Rectal smooth muscle tissue (tissue), 1 donor: ENCODE data around the gene SYPL2.

Experiments
- H3K27ac ChIP-seq: one replicate; pipeline ENCODE4 v1.7.0; 2013; ENCODE audit warnings: low read depth, low read length, inconsistent platforms
- H3K27me3 ChIP-seq: one replicate; pipeline ENCODE4 v1.7.0; 2013; ENCODE audit warnings: low read length; ENCODE audit not compliant: control insufficient read depth, insufficient read depth
- H3K36me3 ChIP-seq: one replicate; pipeline ENCODE4 v1.7.0; 2013; ENCODE audit warnings: low read length; ENCODE audit not compliant: control insufficient read depth, insufficient read depth
- H3K4me1 ChIP-seq: one replicate; pipeline ENCODE4 v1.7.0; 2013; ENCODE audit warnings: low read length; ENCODE audit not compliant: control insufficient read depth, insufficient read depth
- H3K4me3 ChIP-seq: one replicate; pipeline ENCODE4 v1.7.0; 2013; ENCODE audit warnings: low read length
- H3K9ac ChIP-seq: one replicate; pipeline ENCODE4 v1.7.0; 2013; ENCODE audit warnings: low read length

The SYPL2 gene

DNA sequence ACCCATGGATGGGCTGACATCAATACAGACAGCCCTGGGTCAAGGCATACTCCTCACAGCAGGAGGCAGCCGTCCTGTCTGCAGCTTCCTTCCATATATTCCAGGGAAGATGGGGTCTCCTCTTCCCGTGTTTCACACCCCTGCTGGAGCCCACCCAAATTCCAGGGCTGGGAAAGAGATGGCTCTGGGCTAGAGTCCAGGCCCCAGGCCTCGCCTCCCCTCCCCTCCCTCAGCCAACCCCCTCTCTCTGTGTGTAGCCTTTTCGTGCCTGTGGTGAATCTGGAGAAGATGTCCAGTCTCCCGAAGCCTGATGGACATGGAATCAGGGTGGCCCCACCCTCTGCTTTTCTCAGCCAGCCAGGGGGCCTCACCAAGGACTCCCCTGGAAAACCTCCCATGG, 20.9 kb downstream of the SYPL2 start:
- Histone ChIP-seq H3K4me3 (no peak overlapping the region), H3K27ac (no peak overlapping the region), H3K36me3 (no peaks in the 10 kb centered on the region), H3K4me1 (peaks cover 9% of the 10 kb centered on the region), H3K9ac (no peak overlapping the region), H3K27me3 (no peaks in the 10 kb centered on the region)

DNA sequence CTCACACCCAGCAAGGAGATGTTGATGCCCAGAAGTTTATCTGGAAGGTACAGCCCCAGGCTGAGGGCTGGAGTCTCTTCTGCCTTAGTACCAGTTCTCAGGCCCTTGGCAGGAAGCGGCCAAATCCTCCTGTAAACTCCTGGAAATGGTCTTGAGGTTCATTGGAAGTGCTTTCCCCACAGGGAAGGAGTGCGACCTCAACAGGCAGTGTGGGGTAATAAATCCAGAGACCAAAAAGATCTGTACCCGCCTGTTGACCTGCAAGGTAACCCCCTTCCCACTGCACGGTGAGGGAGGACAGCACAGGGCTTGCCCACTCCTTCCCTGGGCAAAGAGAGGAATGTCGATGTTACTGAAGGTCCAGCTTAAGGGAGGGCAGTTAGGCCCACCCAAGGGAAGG, 21.9 kb downstream of the SYPL2 start:
- no peak overlapping the region for H3K9ac ChIP-seq
- H3K27me3 ChIP-seq: no peaks in the 10 kb centered on the region
- H3K36me3 ChIP-seq: no peaks in the 10 kb centered on the region
- H3K4me1 ChIP-seq: peaks cover 6% of the 10 kb centered on the region
- H3K27ac ChIP-seq: no peak overlapping the region
- no peak overlapping the region for H3K4me3 ChIP-seq

- Histone ChIP-seq H3K36me3 (no peaks in the 10 kb centered on the region), H3K27me3 (no peaks in the 10 kb centered on the region), H3K27ac (no peak overlapping the region), H3K9ac (no peak overlapping the region), H3K4me1 (peaks cover 9% of the 10 kb centered on the region), H3K4me3 (no peak overlapping the region)
Measured at GRCh38 chr1:109488696-109489095, 22.4 kb downstream of the SYPL2 start.

- Histone ChIP-seq H3K27ac (no peak overlapping the region), H3K4me3 (no peak overlapping the region), H3K9ac (no peak overlapping the region), H3K4me1 (peaks cover 6% of the 10 kb centered on the region), H3K27me3 (no peaks in the 10 kb centered on the region), H3K36me3 (no peaks in the 10 kb centered on the region)
Measured at GRCh38 chr1:109490029-109490933, 23.9 kb downstream of the SYPL2 start.

GRCh38 chr1:109490934-109491302, 24.6 kb downstream of the SYPL2 start:
- no peak overlapping the region for H3K4me3 ChIP-seq
- H3K4me1 ChIP-seq: peaks cover 6% of the 10 kb centered on the region
- H3K36me3 ChIP-seq: peaks cover 2% of the 10 kb centered on the region
- H3K9ac ChIP-seq: no peak overlapping the region
- H3K27ac ChIP-seq: no peak overlapping the region
- H3K27me3 ChIP-seq: no peaks in the 10 kb centered on the region

DNA sequence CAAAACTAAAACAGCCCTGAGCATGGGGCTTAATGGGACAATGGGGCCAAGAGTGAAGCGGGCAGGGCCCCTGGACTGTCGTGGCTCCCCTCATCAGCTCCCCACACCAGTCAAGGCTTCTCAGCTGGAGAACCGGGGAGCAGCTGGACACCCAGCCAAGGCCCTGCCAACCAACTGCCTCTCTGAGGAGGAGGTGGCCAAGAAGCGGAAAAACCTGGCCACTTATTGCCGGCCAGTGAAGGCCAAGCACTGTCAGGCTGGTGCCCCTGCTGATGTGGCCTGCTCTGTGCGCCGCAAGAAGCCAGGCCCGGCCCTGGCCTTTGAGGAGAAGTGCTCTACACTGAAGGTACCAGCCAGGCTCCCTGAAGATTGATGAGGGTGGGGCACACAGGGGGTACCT, 25.0 kb downstream of the SYPL2 start:
- peaks cover 6% of the 10 kb centered on the region for H3K4me1 ChIP-seq
- H3K9ac ChIP-seq: no peak overlapping the region
- H3K27ac ChIP-seq: no peak overlapping the region
- no peaks in the 10 kb centered on the region for H3K27me3 ChIP-seq
- peaks cover 4% of the 10 kb centered on the region for H3K36me3 ChIP-seq
- no peak overlapping the region for H3K4me3 ChIP-seq

DNA sequence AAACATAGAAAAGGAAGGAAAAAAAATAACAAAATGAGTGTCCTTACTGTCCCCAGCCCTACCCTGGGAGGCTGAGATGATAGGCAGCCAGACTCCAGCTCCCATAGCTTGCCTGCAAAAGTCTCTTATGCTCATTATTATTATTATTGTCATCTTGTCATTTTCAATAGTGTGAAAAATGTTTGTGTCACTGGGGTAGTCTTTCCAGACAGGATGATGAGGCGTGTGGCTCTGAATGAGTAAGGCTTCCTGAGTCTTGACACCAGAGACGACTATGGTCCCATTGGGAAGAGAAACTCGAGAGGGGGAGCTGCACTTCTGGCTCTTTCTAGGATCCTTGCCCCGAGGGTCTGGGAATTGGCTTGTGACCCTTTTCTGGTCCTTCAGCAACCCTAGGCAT, 26.4 kb downstream of the SYPL2 start:
- no peak overlapping the region for H3K27ac ChIP-seq
- no peak overlapping the region for H3K9ac ChIP-seq
- H3K27me3 ChIP-seq: no peaks in the 10 kb centered on the region
- peaks cover 10% of the 10 kb centered on the region for H3K36me3 ChIP-seq
- peaks cover 6% of the 10 kb centered on the region for H3K4me1 ChIP-seq
- H3K4me3 ChIP-seq: no peak overlapping the region

DNA sequence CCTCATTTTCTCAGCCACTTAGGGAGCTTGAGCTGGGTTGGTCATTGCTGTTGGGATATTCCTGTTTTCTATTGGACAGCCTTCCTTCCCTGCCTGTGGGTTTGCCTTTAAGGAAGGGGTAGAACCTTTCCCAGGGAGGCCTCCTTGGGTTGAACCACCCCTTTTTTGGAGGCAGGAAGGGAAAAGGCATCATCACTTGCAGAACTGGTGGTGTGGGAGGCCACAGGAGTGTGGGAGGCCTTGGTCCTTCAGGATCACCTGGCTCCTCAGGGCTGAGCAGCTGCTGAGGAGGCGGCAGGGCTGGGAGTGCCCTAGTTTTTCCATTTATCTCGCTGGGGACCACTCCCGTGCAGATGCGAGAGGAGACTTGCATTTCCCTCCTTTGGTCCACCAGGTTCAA, 26.9 kb downstream of the SYPL2 start:
- Histone ChIP-seq H3K4me1 (peaks cover 6% of the 10 kb centered on the region), H3K36me3 (peaks cover 10% of the 10 kb centered on the region), H3K9ac (no peak overlapping the region), H3K27ac (peak overlapping the region; percentile 57), H3K27me3 (no peaks in the 10 kb centered on the region), H3K4me3 (no peak overlapping the region)

DNA sequence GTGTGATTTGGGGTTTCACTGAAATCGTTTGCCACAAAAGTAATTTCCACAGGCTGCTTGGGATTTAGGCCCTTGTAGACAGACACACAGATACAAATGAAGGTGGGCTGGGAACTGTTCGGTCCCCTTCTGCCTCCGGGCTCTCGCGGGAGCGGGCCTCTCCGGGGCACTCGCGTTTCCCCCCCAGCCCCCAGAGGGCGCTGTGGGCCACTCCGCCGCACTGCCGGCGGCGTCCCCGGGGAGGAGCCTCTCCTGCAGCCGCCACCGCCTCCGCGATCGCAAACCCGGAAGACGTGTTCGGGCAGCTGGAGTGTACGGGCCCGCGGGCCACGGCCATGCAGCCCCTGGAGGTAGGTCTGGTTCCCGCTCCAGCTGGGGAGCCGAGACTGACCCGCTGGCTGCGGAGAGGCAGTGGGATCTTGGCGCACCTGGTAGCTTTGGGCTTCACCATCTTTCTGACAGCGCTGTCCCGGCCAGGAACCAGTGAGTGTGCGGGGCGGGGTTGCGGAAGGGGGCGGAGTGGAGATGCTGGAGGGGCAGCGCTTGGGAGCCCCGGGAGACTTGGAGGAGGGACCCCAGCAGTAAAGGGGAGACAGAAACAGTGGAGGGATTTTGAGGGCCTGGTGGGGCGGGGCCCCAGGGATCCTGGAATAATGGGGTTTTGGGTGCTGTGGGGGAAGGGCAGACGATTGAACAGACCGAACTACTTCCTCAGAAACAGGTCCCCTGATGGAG, 27.6 kb downstream of the SYPL2 start, which contains the start of gene CYB561D1:
Gene CYB561D1 (plus strand): TSS at position 290 of the 735 bp plus-strand sequence. CDS start 46 bp downstream, at position 336.
- Histone ChIP-seq H3K4me1 (peaks cover 6% of the 10 kb centered on the region), H3K27ac (peak within 1 kb of the TSS; percentile 57), H3K36me3 (peaks cover 10% of the 10 kb centered on the region), H3K4me3 (peak within 1 kb of the TSS; percentile 84), H3K27me3 (no peaks in the 10 kb centered on the region), H3K9ac (no peak within 1 kb of the TSS)

DNA sequence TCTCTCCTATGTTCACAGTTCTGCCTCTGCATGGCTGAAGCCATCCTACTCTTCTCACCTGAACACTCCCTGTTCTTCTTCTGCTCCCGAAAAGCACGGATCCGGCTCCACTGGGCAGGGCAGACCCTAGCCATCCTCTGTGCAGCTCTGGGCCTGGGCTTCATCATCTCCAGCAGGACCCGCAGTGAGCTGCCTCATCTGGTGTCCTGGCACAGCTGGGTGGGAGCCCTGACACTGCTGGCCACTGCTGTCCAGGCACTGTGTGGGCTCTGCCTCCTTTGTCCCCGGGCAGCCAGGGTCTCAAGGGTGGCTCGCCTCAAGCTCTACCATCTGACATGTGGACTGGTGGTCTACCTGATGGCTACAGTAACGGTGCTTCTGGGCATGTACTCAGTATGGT, 29.4 kb downstream of the SYPL2 start:
- Histone ChIP-seq H3K9ac (no peak overlapping the region), H3K27me3 (no peaks in the 10 kb centered on the region), H3K4me3 (no peak overlapping the region), H3K36me3 (peaks cover 12% of the 10 kb centered on the region), H3K27ac (no peak overlapping the region), H3K4me1 (peaks cover 15% of the 10 kb centered on the region)

- H3K9ac ChIP-seq: no peak overlapping the region
- no peaks in the 10 kb centered on the region for H3K27me3 ChIP-seq
- peaks cover 24% of the 10 kb centered on the region for H3K4me1 ChIP-seq
- peaks cover 13% of the 10 kb centered on the region for H3K36me3 ChIP-seq
- H3K27ac ChIP-seq: no peak overlapping the region
- no peak overlapping the region for H3K4me3 ChIP-seq
Measured at GRCh38 chr1:109497449-109498160, 31.3 kb downstream of the SYPL2 start.

DNA sequence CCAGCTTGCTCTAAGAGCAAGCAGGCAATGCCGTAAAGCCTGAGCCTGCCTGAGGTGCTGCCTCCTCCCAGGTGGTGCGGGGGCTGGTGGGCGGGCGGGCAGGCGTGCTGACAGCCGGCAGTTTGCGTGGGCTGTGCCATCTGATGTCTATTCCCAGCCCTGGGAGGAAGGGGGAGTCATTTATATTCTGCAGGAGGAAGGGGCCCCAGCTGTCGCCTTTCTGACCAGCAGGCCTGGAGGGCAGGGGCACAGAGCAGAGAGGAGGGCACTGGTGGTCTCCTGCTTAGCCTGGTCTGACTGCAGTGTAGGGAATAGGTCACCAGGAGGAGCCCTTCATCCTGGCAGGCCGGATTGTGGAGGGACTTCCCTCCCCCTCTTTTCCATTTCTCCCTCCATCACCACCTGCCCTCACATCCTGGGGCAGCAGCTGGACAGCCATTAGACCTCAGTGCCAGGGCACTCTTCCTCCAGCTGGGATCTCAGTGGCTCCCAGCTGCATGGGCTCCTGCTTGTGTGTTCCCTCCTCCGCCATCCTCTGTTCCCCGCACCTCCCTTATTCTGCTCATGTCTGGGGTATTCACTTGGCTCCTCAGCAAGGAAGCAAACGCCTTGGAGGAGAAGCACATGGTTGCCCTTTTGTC, 31.9 kb downstream of the SYPL2 start:
- peaks cover 13% of the 10 kb centered on the region for H3K36me3 ChIP-seq
- peaks cover 24% of the 10 kb centered on the region for H3K4me1 ChIP-seq
- H3K4me3 ChIP-seq: no peak overlapping the region

More for the DNA sequence above, 31.9 kb downstream of the SYPL2 start:
- no peak overlapping the region for H3K9ac ChIP-seq
- H3K27me3 ChIP-seq: no peaks in the 10 kb centered on the region
- H3K27ac ChIP-seq: no peak overlapping the region
